NCI-H2029 treated with DMSO at 0.1 percent for 48 hours (cell line): Measurements from ENCODE around the gene NAB2.
A peak's percentile ranks its signal among the peaks of the same experiment; 100 is the strongest.
"Not testable (repeated sequence)": the region's sequence is repeated elsewhere in the genome, so short reads cannot be mapped to it uniquely, and the experiment has no call there.

Experiments used
- DNase-seq: peaks from one replicate; lab custom pipeline; 2025; lab: John Stamatoyannopoulos, UW

NAB2 gene

GRCh38 chr12:57069523-57069922, 19.4 kb upstream of the NAB2 start:
- peak; percentile 39 for DNase-seq

- no peak for DNase-seq
Measured at GRCh38 chr12:57072661-57073060, 16.3 kb upstream of the NAB2 start.

GRCh38 chr12:57073566-57074450, 15.1 kb upstream of the NAB2 start:
- not testable (repeated sequence) for DNase-seq

- peak; percentile 99 for DNase-seq
Measured at GRCh38 chr12:57078519-57079404, 10.2 kb upstream of the NAB2 start, which contains the start of gene NEMP1. NEMP1 (minus strand) TSS chr12:57078791; CDS start chr12:57078745, 46 bp downstream.

- DNase-seq, result no peak
Measured at GRCh38 chr12:57079821-57080220, 9.1 kb upstream of the NAB2 start.

- DNase-seq, result no peak
Measured at GRCh38 chr12:57080855-57081254, 8.1 kb upstream of the NAB2 start.

GRCh38 chr12:57085999-57086492, 2.9 kb upstream of the NAB2 start:
- DNase-seq, result no peak

- DNase-seq, result no peak
Measured at GRCh38 chr12:57086493-57087009, 2.4 kb upstream of the NAB2 start.

GRCh38 chr12:57087010-57087690, 1.8 kb upstream of the NAB2 start:
- DNase-seq, result no peak

GRCh38 chr12:57087691-57088353, 1.1 kb upstream of the NAB2 start:
- DNase-seq, result no peak

- no peak for DNase-seq
Measured at GRCh38 chr12:57089271-57090245, 644 bp downstream of the NAB2 start.

- DNase-seq, result no peak
Measured at GRCh38 chr12:57090490-57090889, 1.6 kb downstream of the NAB2 start.

- DNase-seq, result no peak
Measured at GRCh38 chr12:57090924-57091637, 2.2 kb downstream of the NAB2 start.

- DNase-seq, result no peak
Measured at GRCh38 chr12:57091638-57092528, 3.0 kb downstream of the NAB2 start.

- no peak for DNase-seq
Measured at GRCh38 chr12:57092529-57092862, 3.6 kb downstream of the NAB2 start.

- DNase-seq, result no peak
Measured at GRCh38 chr12:57092876-57093414, 4.0 kb downstream of the NAB2 start.

GRCh38 chr12:57093415-57094207, 4.7 kb downstream of the NAB2 start:
- DNase-seq, result no peak
